ENCODE measurements around the gene ZNF300. TPM values are rescaled to one million over a fixed set of nuclear protein-coding genes. Genes with fewer than 3 reads are reported as not detected.

The ZNF300 gene
- total RNA-seq, 4 donors from 2014 or later = 1.4 to 4.8 (median 3.2) TPM

Other genes with a start within 250 kb of the ZNF300 start
- not detected for gene MYOZ3, start 243.7 kb downstream of the ZNF300 start, total RNA-seq
- gene RBM22, start 203.9 kb downstream of the ZNF300 start, total RNA-seq = 10 to 100 TPM; 22.1 to 40.6 (median 35.6) TPM
- gene DCTN4, start 146.0 kb downstream of the ZNF300 start, total RNA-seq = 10 to 100 TPM; 23.2 to 55.3 (median 42.4) TPM
- 10 to 100 TPM; 19.1 to 22.4 (median 20.4) TPM for gene SMIM3, start 126.2 kb downstream of the ZNF300 start, total RNA-seq
- gene IRGM, start 58.5 kb downstream of the ZNF300 start, total RNA-seq = under 1 TPM in 1 of 4 donors, not detected in 3; 0.82 TPM
- 100 to 1,000 TPM; 252 to 758 (median 352) TPM for gene GPX3, start 115.6 kb upstream of the ZNF300 start, total RNA-seq
- 100 to 1,000 TPM in 3 of 4 donors, 10 to 100 TPM in 1; 63.9 to 296 (median 223) TPM for gene TNIP1, start 176.1 kb upstream of the ZNF300 start, total RNA-seq

Measured in transverse colon (tissue), 4 donors.